NCI-H128 (cell line): ENCODE measurements around the gene ANKRD40.
"Not testable (repeated sequence)": the region's sequence is repeated elsewhere in the genome, so short reads cannot be mapped to it uniquely, and the experiment has no call there.

Source experiments
- DNase-seq: peaks from one replicate; lab custom pipeline; 2025; ENCODE audit not compliant: unreplicated experiment; lab: John Stamatoyannopoulos, UW

The ANKRD40 gene

DNA sequence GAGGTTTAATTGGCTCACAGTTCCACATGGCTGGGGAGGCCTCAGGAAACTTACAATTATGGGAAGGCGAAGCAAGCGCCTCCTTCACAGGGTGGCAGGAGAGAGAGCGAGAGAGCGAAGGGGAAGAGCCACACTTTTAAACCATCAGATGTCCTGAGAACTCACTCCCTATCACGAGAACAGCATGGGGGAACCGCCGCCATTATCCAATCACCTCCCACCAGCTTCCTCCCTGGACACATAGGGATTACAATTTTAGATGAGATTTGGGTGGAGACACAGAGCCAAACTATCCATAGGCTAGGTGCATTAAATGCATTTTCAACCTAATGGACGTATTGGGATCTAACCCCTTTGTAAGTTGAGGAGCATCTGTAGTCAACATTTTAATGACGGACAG lies 4.9 kb upstream of the ANKRD40 start:
- no peak for DNase-seq

- DNase-seq, result no peak
Measured at GRCh38 chr17:50710650-50711049, 2.9 kb upstream of the ANKRD40 start.

GRCh38 chr17:50710025-50710424 lies 2.3 kb upstream of the ANKRD40 start:
- no peak for DNase-seq

- DNase-seq, result not testable (repeated sequence)
Measured at GRCh38 chr17:50709053-50709452, 1.3 kb upstream of the ANKRD40 start.

GRCh38 chr17:50708050-50709000 lies 611 bp upstream of the ANKRD40 start:
- no peak for DNase-seq

DNA sequence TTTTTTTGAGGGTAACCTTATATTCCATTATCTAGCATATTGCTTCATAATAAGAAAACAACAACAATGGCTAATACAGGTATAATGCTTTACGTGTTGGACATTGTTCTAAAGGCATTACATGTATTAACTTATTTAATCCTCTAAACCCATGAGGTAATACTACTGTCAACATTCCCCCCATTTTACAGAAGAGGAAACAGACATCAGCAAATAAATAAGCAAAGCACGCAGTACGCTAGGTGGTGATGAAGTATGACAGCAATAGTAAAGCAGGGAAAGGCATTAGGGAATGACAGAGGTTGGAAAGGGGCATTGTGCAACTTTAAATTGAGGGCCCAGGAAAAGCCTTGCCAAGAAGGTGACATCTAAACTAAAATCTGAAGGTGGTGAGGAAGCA lies 4.6 kb downstream of the ANKRD40 start:
- no peak for DNase-seq

DNA sequence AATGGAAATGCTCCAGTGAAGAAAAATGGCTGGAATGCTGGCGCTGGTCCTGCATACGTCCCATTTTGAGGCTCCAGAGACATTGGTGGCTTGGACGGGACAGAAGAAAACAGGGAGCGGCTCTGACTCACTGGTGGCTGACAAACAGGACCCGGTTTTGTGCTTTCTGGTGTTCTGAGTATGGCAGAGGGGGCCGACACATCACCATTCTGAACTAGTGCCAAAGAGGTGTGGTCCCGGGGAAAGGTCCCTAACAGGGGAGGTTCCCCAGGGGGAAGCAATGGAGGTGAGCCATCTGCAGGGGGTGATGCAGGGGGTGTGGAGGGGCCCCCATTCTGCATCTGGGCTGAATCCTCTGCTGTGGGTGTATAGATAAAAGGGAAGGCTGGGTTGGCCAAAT lies 8.3 kb downstream of the ANKRD40 start:
- no peak for DNase-seq

GRCh38 chr17:50697663-50698272 lies 9.9 kb downstream of the ANKRD40 start:
- DNase-seq, result no peak

GRCh38 chr17:50697062-50697461 lies 10.7 kb downstream of the ANKRD40 start:
- DNase-seq, result no peak

DNA sequence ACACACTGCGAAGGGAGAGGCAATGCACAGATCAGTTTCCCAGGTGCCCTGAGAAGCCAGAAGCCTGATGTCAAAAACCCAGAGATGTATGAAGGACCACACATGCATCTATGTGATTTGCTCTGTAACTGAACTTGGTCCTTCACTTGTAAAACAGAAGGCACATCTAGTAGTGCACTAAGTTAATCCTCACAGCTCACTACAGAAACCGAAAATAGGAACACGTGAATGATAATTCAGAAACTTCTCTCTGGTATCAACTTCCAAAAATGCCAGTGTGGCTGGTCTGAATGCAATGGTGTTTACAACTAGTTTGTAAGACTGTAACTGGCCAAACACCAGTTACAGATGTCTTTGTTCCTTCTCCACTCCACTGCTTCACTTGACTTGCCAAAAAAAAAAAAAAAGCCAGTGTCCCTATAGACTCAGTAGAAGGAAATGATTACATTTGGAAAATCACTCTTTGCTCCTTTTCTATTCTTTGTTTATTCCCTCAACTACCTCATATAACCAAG lies 11.3 kb downstream of the ANKRD40 start:
- no peak for DNase-seq

DNA sequence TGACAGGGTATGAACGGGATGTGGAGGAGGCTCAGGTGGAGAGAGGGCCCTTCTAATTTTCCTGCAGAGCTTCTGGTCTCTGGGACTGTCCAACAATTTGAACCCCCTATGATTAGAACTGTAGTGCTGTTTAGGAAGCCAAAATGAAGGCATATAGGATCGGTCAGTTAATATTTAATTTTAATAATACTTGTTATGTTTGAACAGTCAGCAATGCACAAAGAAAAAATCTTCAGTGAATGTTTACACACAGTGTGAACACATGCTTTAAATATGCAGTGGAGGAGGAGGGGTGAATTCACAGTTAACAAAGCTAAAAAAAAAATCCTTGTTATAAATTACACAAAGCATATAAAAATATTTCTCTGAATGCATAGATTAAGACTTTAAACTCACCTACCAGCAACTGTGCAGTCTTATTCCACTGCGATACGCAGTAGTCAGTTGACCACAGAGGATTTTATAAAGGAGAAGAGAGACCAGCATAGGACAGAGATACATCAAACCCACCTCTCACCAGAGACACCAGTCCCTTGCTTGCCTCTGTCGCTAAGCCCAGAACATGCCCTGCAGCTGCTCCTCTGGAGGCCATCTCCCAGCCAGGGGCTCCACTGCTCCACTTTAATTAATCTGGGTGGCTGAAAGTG lies 14.6 kb downstream of the ANKRD40 start:
- DNase-seq, result no peak

- no peak for DNase-seq
Measured at GRCh38 chr17:50692448-50693035, 15.2 kb downstream of the ANKRD40 start.

DNA sequence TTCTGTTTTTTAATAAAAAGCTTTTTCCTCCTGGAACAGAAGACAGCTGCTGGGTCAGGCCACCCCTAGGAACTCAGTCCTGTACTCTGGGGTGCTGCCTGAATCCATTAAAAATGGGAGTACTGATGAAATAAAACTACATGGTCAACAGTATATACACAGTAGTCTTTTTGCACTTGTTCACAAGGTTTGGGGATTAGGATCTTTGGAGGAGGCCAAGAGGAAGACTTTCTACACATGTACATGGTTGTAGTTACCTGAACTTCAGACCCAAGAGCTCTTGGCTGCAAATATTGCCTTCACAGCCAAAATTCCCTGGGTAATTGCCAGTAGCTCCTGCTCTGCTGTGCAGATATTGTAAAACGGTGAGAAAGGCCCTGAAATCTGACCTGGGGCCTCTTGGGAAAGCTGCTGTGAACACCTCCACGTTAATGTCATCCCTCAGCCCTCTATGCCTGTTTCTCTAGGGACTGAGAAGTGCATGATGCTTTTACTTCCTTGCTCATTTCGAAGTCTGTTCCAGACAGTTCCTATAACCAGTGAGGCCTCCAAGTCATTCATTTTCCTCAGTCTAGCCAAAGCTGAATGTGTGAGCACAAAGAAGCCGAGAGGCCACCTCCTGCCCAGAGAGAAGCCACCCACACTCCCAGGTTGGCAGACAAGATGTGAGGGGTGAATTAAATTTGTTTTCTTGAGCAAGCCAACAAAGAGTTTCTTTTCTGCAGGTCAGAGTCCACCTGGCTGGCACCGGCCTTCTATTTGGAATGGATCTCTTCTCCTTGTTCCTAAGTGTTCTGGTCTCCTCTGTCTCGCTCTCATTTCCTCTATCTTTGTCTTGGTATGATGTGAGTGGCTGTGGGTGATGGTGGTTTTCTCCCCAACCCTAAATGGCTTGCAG lies 15.9 kb downstream of the ANKRD40 start:
- DNase-seq, result no peak

GRCh38 chr17:50690887-50691549 lies 16.7 kb downstream of the ANKRD40 start:
- DNase-seq, result no peak

DNA sequence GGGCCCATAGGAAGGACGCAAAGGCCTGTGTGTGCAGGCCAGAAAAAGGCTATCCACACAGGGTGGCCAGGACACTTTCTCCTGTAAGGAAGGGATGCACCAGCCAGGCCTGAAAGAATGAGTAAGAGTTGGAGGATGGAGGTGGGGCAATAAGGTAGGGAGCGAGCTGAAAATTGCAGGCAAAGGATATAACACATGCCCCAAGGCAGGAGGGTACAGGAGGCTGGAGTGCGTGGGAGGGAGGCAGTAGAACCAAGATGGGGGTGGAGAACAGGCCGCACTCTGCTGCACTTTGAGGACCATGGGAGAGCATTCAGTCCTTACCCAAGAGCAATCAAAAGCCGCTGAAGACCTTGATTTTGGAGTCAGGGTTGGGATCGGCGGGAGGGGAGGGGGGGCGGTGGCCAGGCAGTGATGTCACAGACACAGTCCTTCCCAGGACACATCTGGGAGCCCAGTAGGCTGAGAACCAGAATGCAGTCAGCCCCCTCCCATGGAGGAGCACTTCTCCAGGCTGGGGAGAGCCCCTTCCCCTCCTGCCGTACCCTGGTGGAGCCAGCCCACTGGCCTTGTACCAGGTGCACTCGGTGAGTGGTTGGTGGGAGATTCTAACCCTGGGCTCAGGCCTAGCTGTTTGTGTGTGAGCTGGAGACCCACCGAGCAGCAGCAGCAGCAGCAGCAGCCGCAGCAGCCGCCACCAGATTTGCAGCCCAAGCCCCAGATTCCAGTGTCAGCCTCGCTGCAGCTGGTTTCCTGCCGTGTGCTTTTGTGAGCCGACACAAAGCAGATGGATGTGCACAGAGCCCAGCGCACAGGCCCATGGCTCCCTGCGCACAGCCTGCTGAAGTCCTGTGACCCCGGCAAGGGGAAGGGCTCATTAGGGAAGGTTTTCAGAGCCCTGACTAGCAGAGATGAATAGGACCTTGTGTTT lies 17.5 kb downstream of the ANKRD40 start:
- DNase-seq, result no peak

DNA sequence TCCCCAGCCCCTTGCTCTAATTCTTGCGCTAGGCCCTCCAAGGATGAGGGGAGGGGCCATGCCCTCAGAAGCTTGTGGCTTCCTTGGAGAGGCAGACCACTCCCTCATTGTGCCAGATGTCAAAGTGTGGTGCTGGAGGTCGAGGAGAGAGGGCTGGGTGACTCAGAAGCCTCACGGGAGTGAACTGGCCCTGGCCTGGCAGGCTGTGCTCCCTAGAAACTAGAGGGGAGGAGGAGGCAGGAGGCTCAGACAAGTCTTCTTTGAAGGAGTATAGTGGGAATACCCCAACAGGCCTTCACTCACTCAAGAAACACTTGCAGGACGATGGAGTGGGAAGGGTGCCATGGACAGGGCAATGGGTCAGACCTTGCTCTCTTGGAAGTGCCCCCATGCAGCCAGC lies 18.5 kb downstream of the ANKRD40 start:
- DNase-seq, result no peak

DNA sequence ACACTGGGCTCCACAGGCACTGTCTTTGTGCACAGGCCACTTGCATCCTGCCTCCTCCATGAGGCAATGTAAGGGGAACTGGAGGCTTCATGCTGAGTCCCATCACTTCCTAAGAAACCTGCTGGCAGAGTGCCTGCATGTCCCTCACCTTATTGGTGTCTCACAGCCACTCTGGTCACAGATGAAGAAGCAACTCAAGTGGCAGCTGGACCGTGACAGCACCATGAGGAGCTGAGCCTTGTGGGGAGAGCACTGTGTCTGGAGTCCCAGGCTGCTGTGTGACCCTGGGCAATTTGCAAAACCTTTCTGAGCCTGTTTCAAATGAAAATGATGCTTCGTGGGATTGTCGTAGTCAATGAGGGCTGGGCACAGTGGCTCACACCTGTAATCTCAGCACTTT lies 19.5 kb downstream of the ANKRD40 start:
- DNase-seq, result no peak

GRCh38 chr17:50687200-50688066 lies 20.3 kb downstream of the ANKRD40 start:
- no peak for DNase-seq
